GM12878 (cell line): ENCODE measurements around the gene MOV10L1. TPM values are rescaled to one million over a fixed set of nuclear protein-coding genes. Genes with fewer than 3 reads are reported as not detected.

Experiments used
- BACH1 ChIP-seq: fragments of 450-650 bp; IDR thresholded peaks from 2 replicates; pipeline ENCODE4 v1.6.1; 2017; ENCODE audit warnings: mild to moderate bottlenecking, borderline replicate concordance
- CREB1 ChIP-seq: IDR thresholded peaks from 2 replicates; pipeline ENCODE4 v1.6.1; 2012; ENCODE audit warnings: low read depth, mild to moderate bottlenecking, inconsistent platforms
- EGR1 ChIP-seq, 2 experiments: IDR thresholded peaks; 1 replicate in 1 of 2; 2 replicates in 1 of 2; pipeline ENCODE4 v1.6.1; 2011 to 2012; ENCODE audit warnings: low read depth in 2 of 2, low read length in 2 of 2, borderline replicate concordance in 1 of 2, mild to moderate bottlenecking in 1 of 2, moderate library complexity in 1 of 2
- MEF2A ChIP-seq: IDR thresholded peaks from 2 replicates; pipeline ENCODE4 v1.6.1; 2011; ENCODE audit warnings: low read depth, mild to moderate bottlenecking, low read length, moderate library complexity; ENCODE audit not compliant: insufficient read depth
- NFXL1 ChIP-seq: fragments of 450-650 bp; IDR thresholded peaks from 2 replicates; pipeline ENCODE4 v1.6.1; 2017; ENCODE audit warnings: antibody characterized with exemption, mild to moderate bottlenecking, borderline replicate concordance
- NFYB ChIP-seq: IDR thresholded peaks from 2 replicates; pipeline ENCODE4 v1.6.1; 2011; ENCODE audit warnings: low read depth, mild to moderate bottlenecking, low read length, improper control_type of control experiment, moderate library complexity; ENCODE audit not compliant: insufficient read depth
- NR2C1 ChIP-seq: fragments of 450-650 bp; IDR thresholded peaks from 2 replicates; pipeline ENCODE4 v1.6.1; 2017; ENCODE audit warnings: antibody characterized with exemption, mild to moderate bottlenecking, moderate library complexity
- PKNOX1 ChIP-seq: fragments of 450-650 bp; IDR thresholded peaks from 2 replicates; pipeline ENCODE4 v1.6.1; 2016; ENCODE audit warnings: mild to moderate bottlenecking
- SRF ChIP-seq, 2 experiments: IDR thresholded peaks; 2 replicates each; pipeline ENCODE4 v1.6.1; 2011; ENCODE audit warnings: low read depth in 2 of 2, low read length in 2 of 2, mild to moderate bottlenecking in 1 of 2, moderate library complexity in 1 of 2
- STAT1 ChIP-seq: fragments of 450-650 bp; conservative IDR thresholded peaks from 2 replicates; pipeline ENCODE4 v1.6.1; 2014; ENCODE audit warnings: antibody characterized with exemption, mild to moderate bottlenecking
- ZBTB40 ChIP-seq: fragments of 450-650 bp; IDR thresholded peaks from 2 replicates; pipeline ENCODE4 v1.6.1; 2016; ENCODE audit warnings: mild to moderate bottlenecking, moderate library complexity, borderline replicate concordance
- polyA plus RNA-seq, 11 experiments: library from polyadenylated mRNA; depleted of rRNA in 4 of 11; unstranded in 6 of 11; stranded (reverse) in 5 of 11; fragments of >200 nt; fragmentation: Nextera tagmentation in 4 of 11; fragmentation: Illumina TruSeq in 1 of 11; extraction: Ambion mirVana in 4 of 11; extraction: Trizol in 1 of 11; gene quantifications; 1 replicate in 1 of 11; 2 replicates in 10 of 11; pipeline versions ENCODE4 v1.2.1 to v1.2.3, GENCODE V29; 2011 to 2016; ENCODE audit warnings: inconsistent platforms in 2 of 11, missing spikeins in 2 of 11, low read depth in 1 of 11
- total RNA-seq, 4 experiments: library from RNA; depleted of rRNA in 3 of 4; stranded (reverse); fragments of >200 nt in 3 of 4; fragmentation: Illumina TruSeq in 1 of 4; extraction: Trizol in 1 of 4; gene quantifications; 2 replicates each; pipeline versions ENCODE4 v1.2.1 to v1.2.3, GENCODE V29; 2013 to 2021
- TF ChIP-seq, protein P1 (sequence below): fragments of 450-650 bp; IDR thresholded peaks from 2 replicates; pipeline ENCODE4 v1.6.1; 2017; ENCODE audit warnings: low read depth, mild to moderate bottlenecking, moderate library complexity
- TF ChIP-seq, protein P2 (sequence below): fragments of 450-650 bp; conservative IDR thresholded peaks from 2 replicates; pipeline ENCODE4 v1.6.1; 2017; ENCODE audit warnings: mild to moderate bottlenecking, moderate library complexity
- TF ChIP-seq, protein P3 (sequence below): fragments of 450-650 bp; IDR thresholded peaks from 2 replicates; pipeline ENCODE4 v1.6.1; 2018; ENCODE audit warnings: mild to moderate bottlenecking, low read depth, moderate library complexity; ENCODE audit not compliant: partially characterized antibody
- TF ChIP-seq, protein P4 (sequence below): fragments of 450-650 bp; IDR thresholded peaks from 2 replicates; pipeline ENCODE4 v1.6.1; 2014; ENCODE audit warnings: mild to moderate bottlenecking

MOV10L1 gene
- total and polyA plus RNA-seq, 10 of the 15 experiments (the other 5 are each of a cell fraction or from before 2014, with no cell fraction given), result 0.22 TPM; not detected in 9

DNA sequence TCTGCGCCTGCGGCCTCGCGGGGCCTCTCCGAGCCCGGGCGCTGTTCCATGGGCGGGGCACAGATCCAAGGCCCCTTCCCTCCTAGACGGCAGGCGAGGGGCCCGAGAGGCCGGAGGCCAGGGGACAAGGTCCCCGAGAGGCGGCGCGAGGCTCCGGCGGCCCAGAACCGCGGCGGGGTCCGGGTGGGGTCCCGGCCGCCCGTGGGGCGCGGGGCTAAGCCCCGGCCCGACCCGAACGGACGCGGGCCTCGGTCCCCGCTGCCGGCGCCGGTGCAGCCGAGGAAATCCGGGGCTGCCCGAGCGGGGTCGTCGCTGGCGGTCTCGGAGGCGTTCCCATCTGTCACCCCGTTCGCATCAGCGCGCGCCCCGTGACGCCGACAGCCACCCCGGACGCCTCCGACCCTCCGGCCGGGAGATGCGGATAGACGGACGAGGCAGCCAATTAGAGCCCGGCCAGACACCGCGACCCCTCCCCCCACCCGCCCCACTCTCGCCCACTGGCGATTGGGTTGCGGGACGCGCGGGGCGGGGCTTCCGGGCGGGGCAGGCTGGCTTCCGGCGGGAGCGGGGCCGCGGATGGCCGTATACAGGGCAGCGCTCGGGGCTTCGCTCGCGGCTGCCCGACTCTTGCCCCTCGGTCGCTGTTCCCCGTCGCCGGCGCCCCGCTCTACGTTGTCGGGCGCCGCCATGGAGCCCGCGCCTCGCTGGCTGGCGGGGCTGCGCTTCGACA is 110.8 kb downstream of the MOV10L1 start, which contains the start of gene SELENOO (continued):
- TF ChIP-seq, protein P1, sequence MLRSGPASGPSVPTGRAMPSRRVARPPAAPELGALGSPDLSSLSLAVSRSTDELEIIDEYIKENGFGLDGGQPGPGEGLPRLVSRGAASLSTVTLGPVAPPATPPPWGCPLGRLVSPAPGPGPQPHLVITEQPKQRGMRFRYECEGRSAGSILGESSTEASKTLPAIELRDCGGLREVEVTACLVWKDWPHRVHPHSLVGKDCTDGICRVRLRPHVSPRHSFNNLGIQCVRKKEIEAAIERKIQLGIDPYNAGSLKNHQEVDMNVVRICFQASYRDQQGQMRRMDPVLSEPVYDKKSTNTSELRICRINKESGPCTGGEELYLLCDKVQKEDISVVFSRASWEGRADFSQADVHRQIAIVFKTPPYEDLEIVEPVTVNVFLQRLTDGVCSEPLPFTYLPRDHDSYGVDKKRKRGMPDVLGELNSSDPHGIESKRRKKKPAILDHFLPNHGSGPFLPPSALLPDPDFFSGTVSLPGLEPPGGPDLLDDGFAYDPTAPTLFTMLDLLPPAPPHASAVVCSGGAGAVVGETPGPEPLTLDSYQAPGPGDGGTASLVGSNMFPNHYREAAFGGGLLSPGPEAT, result no peak
- TF ChIP-seq CREB1 (peak; percentile 84), EGR1 (IDR thresholded peaks at IDR 0.05; ENCODE audit: borderline replicate concordance in 1 of 2, low read depth in 2 of 2, low read length in 2 of 2) (no peak), BACH1 (peak; percentile 52; the same call in 1 of the 2 replicates), STAT1 (0 out of 2 replicates have a peak, but pooled peaks have one; percentile 31), MEF2A (no peak), PKNOX1 (peak; percentile 97), NFXL1 (no peak), SRF (IDR thresholded peaks at IDR 0.05; ENCODE audit: low read depth in 2 of 2, low read length in 2 of 2) (no peak), NFYB (peak; percentile 81), ZBTB40 (peak; percentile 80), NR2C1 (peak; percentile 19; the same call in 1 of the 2 replicates)
- TF ChIP-seq, protein P2, sequence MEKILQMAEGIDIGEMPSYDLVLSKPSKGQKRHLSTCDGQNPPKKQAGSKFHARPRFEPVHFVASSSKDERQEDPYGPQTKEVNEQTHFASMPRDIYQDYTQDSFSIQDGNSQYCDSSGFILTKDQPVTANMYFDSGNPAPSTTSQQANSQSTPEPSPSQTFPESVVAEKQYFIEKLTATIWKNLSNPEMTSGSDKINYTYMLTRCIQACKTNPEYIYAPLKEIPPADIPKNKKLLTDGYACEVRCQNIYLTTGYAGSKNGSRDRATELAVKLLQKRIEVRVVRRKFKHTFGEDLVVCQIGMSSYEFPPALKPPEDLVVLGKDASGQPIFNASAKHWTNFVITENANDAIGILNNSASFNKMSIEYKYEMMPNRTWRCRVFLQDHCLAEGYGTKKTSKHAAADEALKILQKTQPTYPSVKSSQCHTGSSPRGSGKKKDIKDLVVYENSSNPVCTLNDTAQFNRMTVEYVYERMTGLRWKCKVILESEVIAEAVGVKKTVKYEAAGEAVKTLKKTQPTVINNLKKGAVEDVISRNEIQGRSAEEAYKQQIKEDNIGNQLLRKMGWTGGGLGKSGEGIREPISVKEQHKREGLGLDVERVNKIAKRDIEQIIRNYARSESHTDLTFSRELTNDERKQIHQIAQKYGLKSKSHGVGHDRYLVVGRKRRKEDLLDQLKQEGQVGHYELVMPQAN, result peak; percentile 67
- TF ChIP-seq, protein P3, sequence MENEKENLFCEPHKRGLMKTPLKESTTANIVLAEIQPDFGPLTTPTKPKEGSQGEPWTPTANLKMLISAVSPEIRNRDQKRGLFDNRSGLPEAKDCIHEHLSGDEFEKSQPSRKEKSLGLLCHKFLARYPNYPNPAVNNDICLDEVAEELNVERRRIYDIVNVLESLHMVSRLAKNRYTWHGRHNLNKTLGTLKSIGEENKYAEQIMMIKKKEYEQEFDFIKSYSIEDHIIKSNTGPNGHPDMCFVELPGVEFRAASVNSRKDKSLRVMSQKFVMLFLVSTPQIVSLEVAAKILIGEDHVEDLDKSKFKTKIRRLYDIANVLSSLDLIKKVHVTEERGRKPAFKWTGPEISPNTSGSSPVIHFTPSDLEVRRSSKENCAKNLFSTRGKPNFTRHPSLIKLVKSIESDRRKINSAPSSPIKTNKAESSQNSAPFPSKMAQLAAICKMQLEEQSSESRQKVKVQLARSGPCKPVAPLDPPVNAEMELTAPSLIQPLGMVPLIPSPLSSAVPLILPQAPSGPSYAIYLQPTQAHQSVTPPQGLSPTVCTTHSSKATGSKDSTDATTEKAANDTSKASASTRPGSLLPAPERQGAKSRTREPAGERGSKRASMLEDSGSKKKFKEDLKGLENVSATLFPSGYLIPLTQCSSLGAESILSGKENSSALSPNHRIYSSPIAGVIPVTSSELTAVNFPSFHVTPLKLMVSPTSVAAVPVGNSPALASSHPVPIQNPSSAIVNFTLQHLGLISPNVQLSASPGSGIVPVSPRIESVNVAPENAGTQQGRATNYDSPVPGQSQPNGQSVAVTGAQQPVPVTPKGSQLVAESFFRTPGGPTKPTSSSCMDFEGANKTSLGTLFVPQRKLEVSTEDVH, result no peak
- TF ChIP-seq, protein P4, sequence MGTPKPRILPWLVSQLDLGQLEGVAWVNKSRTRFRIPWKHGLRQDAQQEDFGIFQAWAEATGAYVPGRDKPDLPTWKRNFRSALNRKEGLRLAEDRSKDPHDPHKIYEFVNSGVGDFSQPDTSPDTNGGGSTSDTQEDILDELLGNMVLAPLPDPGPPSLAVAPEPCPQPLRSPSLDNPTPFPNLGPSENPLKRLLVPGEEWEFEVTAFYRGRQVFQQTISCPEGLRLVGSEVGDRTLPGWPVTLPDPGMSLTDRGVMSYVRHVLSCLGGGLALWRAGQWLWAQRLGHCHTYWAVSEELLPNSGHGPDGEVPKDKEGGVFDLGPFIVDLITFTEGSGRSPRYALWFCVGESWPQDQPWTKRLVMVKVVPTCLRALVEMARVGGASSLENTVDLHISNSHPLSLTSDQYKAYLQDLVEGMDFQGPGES, result 0 out of 2 replicates have a peak, but pooled peaks have one; percentile 11
